BLaER1 treated with 17β-estradiol and CSF1 and Interleukin-3, amounts not matched to agents 10 nM and 100 nM (cell line): ENCODE data around the gene SCAP.
"Not testable (repeated sequence)": the region's sequence is repeated elsewhere in the genome, so short reads cannot be mapped to it uniquely, and the experiment has no call there.

ENCODE experiments used
- H3K27ac ChIP-seq, 11 experiments: shearing (Covaris generic); formaldehyde crosslinking; 2 replicates each; pipeline ENCODE4 v1.8.1; 2022
- H3K27me3 ChIP-seq, 11 experiments: shearing (Covaris generic); formaldehyde crosslinking; 2 replicates each; pipeline ENCODE4 v1.8.1; 2022
- H3K36me3 ChIP-seq, 11 experiments: shearing (Covaris generic); formaldehyde crosslinking; 2 replicates each; pipeline ENCODE4 v1.8.1; 2022
- H3K4me1 ChIP-seq, 10 experiments: shearing (Covaris generic); formaldehyde crosslinking; 2 replicates each; pipeline ENCODE4 v1.8.1; 2022
- H3K4me2 ChIP-seq, 11 experiments: shearing (Covaris generic); formaldehyde crosslinking; 2 replicates each; pipeline ENCODE4 v1.8.1; 2022
- H3K4me3 ChIP-seq, 10 experiments: shearing (Covaris generic); formaldehyde crosslinking; 2 replicates each; pipeline ENCODE4 v1.8.1; 2022
- H3K9ac ChIP-seq, 11 experiments: shearing (Covaris generic); formaldehyde crosslinking; 2 replicates each; pipeline ENCODE4 v1.8.1; 2022
- H3K9me3 ChIP-seq, 11 experiments: shearing (Covaris generic); formaldehyde crosslinking; replicated peaks in 1 of 11; 2 replicates each; pipeline ENCODE4 v1.8.1; 2022
- H4K20me1 ChIP-seq, 11 experiments: shearing (Covaris generic); formaldehyde crosslinking; 2 replicates each; pipeline ENCODE4 v1.8.1; 2022
- Cebpa-rat ChIP-seq, 11 experiments: shearing (Covaris generic); IDR thresholded peaks; 2 replicates each; pipeline ENCODE4 v1.8.1; 2022

SCAP gene

GRCh38 chr3:47513125-47513929 is 37.6 kb upstream of the SCAP start, which contains the start of gene ELP6:
ELP6 (minus strand) TSS chr3:47513712; CDS start chr3:47513590, 122 bp downstream.
- no peak for TF ChIP-seq Cebpa-rat (IDR thresholded peaks at IDR 0.05)
- Histone ChIP-seq H3K4me3 (peak within 1 kb of the TSS; percentile 71 to 85 (median 80)), H3K36me3 (peaks cover 24 to 37% (median 34%) of the 10 kb centered on the region in 11 experiments), H3K9me3 (no peaks in the 10 kb centered on the region), H3K27ac (peak within 1 kb of the TSS; percentile 78 to 97 (median 92)), H3K4me2 (peak within 1 kb of the TSS; percentile 84 to 96 (median 93)), H3K9ac (peak within 1 kb of the TSS; percentile 84 to 95 (median 90)), H3K27me3 (no peaks in the 10 kb centered on the region), H4K20me1 (peaks cover 0 to 16% (median 0%) of the 10 kb centered on the region in 11 experiments; a peak in 3 of 22 replicates), H3K4me1 (peaks cover 12 to 22% (median 17%) of the 10 kb centered on the region in 10 experiments)

DNA sequence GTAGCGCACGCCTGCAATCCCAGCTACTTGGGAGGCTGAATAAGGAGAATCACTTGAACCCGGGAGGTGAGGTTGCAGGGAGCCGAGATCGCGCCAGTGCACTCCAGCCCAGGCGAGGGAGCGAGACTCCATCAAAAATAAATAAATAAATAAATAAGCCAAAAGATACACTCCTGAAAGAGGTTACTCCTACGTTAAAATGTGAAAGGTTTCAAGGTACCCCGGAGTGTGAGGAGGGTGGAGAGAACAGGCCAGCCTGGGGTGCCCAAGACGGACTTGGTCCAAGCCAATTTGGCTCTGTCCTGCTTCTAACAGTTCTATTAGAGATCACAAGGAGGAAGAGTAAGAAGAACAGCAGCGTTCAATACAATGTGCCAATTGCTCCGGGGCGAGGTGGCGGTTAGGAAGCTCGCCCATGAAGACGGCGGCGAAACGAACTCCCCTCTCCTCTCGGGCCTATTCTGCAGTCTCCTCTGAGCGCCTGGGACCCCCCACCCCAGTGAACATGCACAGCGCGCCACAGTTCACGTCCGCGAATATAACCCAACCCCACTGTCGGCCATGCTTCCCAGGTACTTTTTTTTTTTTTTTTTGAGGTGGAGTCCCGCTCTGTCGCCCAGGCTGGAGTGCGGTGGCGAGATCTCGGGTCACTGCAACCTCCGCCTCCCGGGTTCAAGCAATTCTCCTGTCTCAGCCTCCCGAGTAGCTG is 36.8 kb upstream of the SCAP start:
- TF ChIP-seq Cebpa-rat (IDR thresholded peaks at IDR 0.05): no peak
- Histone ChIP-seq H3K4me3 (peak overlapping the region; percentile 71 to 85 (median 80)), H3K4me1 (peaks cover 12 to 22% (median 17%) of the 10 kb centered on the region in 10 experiments), H3K9me3 (no peaks in the 10 kb centered on the region), H3K27ac (peak overlapping the region; percentile 78 to 97 (median 92)), H3K9ac (peak overlapping the region; percentile 84 to 95 (median 90)), H3K4me2 (peak overlapping the region; percentile 84 to 96 (median 93)), H3K27me3 (no peaks in the 10 kb centered on the region), H4K20me1 (peaks cover 0 to 23% (median 3%) of the 10 kb centered on the region in 11 experiments; a peak in 7 of 22 replicates), H3K36me3 (peaks cover 32 to 44% (median 41%) of the 10 kb centered on the region in 11 experiments)

- 0 out of 22 replicates have a peak, but pooled peaks of 2 of the 11 experiments have one; percentile 10 to 15 for TF ChIP-seq Cebpa-rat (IDR thresholded peaks at IDR 0.05)
- H3K36me3 ChIP-seq: peaks cover 72 to 98% (median 88%) of the 10 kb centered on the region in 11 experiments
These were observed 29.5 kb upstream of the SCAP start for GRCh38 chr3:47505267-47505666.

DNA sequence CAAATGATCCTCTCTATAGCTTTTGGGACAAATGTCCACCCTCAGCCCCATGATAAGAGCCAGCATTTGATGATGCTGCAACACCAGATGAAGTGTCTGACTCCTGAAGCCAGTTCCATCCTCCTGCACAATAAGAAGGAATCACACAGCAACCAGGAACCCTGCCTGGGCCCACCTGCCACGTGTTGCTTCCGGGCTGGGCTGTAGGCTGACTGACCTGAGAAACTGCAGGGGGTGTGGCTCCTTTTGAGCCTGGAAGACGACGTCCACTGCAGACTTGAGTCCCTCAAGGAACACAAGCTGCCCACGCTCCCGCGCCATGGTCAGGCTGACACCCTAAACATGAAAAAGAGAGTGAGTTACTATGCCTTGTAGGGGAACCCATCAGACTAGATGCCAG is 28.4 kb upstream of the SCAP start:
- TF ChIP-seq Cebpa-rat (IDR thresholded peaks at IDR 0.05): no peak
- no peak overlapping the region for H3K4me2 ChIP-seq
- no peak overlapping the region for H3K4me3 ChIP-seq
- no peaks in the 10 kb centered on the region for H3K9me3 ChIP-seq
- H3K36me3 ChIP-seq: peaks cover 70 to 98% (median 87%) of the 10 kb centered on the region in 11 experiments
- H3K27me3 ChIP-seq: no peaks in the 10 kb centered on the region
- no peak overlapping the region for H3K9ac ChIP-seq
- H4K20me1 ChIP-seq: peaks cover 0 to 62% (median 10%) of the 10 kb centered on the region in 11 experiments; a peak in 14 of 22 replicates
- H3K4me1 ChIP-seq: no peaks in the 10 kb centered on the region
- H3K27ac ChIP-seq: no peak overlapping the region

More at GRCh38 chr3:47505267-47505666, 29.5 kb upstream of the SCAP start:
- not testable (repeated sequence) for H3K27me3 ChIP-seq, H3K9me3 ChIP-seq, H3K4me2 ChIP-seq, H3K9ac ChIP-seq, H3K4me3 ChIP-seq, H3K4me1 ChIP-seq, H3K27ac ChIP-seq
- peaks cover 0 to 62% (median 10%) of the 10 kb centered on the region in 11 experiments; a peak in 14 of 22 replicates for H4K20me1 ChIP-seq

- peaks cover 72 to 98% (median 87%) of the 10 kb centered on the region in 11 experiments for H3K36me3 ChIP-seq
- H3K27ac ChIP-seq: no peak overlapping the region
- TF ChIP-seq Cebpa-rat (IDR thresholded peaks at IDR 0.05): no peak
These were observed 27.3 kb upstream of the SCAP start for GRCh38 chr3:47503033-47503432.

GRCh38 chr3:47496892-47497291 is 21.2 kb upstream of the SCAP start:
- H3K4me2 ChIP-seq: no peak overlapping the region
- H3K9ac ChIP-seq: no peak overlapping the region
- no peak overlapping the region for H3K27ac ChIP-seq
- no peak for TF ChIP-seq Cebpa-rat (IDR thresholded peaks at IDR 0.05)
- H3K36me3 ChIP-seq: peaks cover 68 to 96% (median 80%) of the 10 kb centered on the region in 11 experiments
- no peak overlapping the region for H3K4me3 ChIP-seq
- no peaks in the 10 kb centered on the region for H3K27me3 ChIP-seq
- H4K20me1 ChIP-seq: peaks cover 0 to 33% (median 0%) of the 10 kb centered on the region in 11 experiments; a peak in 6 of 22 replicates
- peaks cover 0 to 32% (median 22%) of the 10 kb centered on the region in 10 experiments; a peak in 15 of 20 replicates for H3K4me1 ChIP-seq
- no peaks in the 10 kb centered on the region for H3K9me3 ChIP-seq

More at GRCh38 chr3:47503033-47503432, 27.3 kb upstream of the SCAP start:
- Histone ChIP-seq H3K9ac (no peak overlapping the region), H3K4me3 (no peak overlapping the region), H3K9me3 (no peaks in the 10 kb centered on the region), H3K4me1 (no peaks in the 10 kb centered on the region), H3K27me3 (no peaks in the 10 kb centered on the region), H4K20me1 (peaks cover 0 to 56% (median 10%) of the 10 kb centered on the region in 11 experiments; a peak in 14 of 22 replicates), H3K4me2 (no peak overlapping the region)

DNA sequence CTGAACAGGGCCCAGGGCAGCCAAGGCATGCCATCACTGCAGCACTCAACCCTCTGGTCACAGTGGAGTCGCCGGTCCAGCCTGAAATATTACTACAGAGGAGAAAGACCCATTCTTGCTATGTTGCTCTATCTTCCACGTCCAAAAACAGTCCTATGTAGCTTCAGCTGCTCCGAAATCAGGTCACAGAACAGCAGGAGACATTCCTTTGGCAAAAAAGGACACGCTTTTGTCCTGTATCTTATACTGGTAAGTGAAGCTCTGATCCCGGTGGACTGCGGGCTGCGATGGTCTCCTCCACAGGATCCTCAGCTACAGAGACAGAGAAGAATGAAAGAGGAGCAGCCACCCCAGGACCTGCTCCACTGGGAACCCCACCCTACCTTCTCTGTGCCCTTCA is 20.1 kb upstream of the SCAP start:
- Histone ChIP-seq H3K36me3 (peaks cover 58 to 95% (median 72%) of the 10 kb centered on the region in 11 experiments), H3K4me2 (no peak overlapping the region), H3K27ac (no peak overlapping the region), H4K20me1 (peaks cover 0 to 27% (median 0%) of the 10 kb centered on the region in 11 experiments; a peak in 4 of 22 replicates), H3K4me1 (peaks cover 0 to 42% (median 32%) of the 10 kb centered on the region in 10 experiments; a peak in 15 of 20 replicates), H3K4me3 (no peak overlapping the region), H3K9me3 (no peaks in the 10 kb centered on the region), H3K27me3 (no peaks in the 10 kb centered on the region), H3K9ac (no peak overlapping the region)
- no peak for TF ChIP-seq Cebpa-rat (IDR thresholded peaks at IDR 0.05)

DNA sequence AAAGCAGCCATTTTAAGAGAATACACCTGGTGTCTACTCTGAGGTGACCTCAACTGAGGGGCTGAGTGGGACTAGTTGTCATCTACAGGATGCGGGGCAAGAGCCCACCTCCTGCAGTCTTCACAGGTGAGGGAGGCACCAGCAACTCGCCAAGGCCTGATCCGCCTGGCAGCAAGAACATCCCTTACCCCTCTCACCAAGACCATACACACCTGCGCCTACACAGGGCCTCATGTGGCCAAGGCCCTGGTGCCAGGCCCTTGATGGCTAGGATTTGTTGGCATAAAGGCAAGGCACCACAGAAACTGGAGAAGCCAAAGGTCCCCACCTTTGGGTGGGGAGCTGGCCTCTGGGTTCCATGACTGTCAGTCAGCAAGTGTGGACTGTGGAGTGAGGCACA is 19.4 kb upstream of the SCAP start:
- Histone ChIP-seq H3K4me2 (no peak overlapping the region), H3K27me3 (no peaks in the 10 kb centered on the region), H3K27ac (no peak overlapping the region), H3K9me3 (no peaks in the 10 kb centered on the region), H3K36me3 (peaks cover 50 to 91% (median 66%) of the 10 kb centered on the region in 11 experiments), H3K9ac (no peak overlapping the region; a peak in 1 of 22 replicates), H3K4me1 (peaks cover 0 to 50% (median 35%) of the 10 kb centered on the region in 10 experiments; a peak in 15 of 20 replicates), H4K20me1 (peaks cover 0 to 21% (median 0%) of the 10 kb centered on the region in 11 experiments; a peak in 3 of 22 replicates), H3K4me3 (no peak overlapping the region)
- TF ChIP-seq Cebpa-rat (IDR thresholded peaks at IDR 0.05): no peak
